Measurements from ENCODE around the gene GOLGA8N.
"Not testable (repeated sequence)": the region's sequence is repeated elsewhere in the genome, so short reads cannot be mapped to it uniquely, and the experiment has no call there.

Gene GOLGA8N

GRCh38 chr15:32593151-32593550, at the start of gene GOLGA8N:
TSS of gene GOLGA8N (plus strand) at chr15:32593456.
- H3K9ac ChIP-seq (ENCODE audit: low read depth, low read length), result not testable (repeated sequence)

GRCh38 chr15:32543456-32543855, 49.8 kb upstream of the GOLGA8N start:
- H3K4me1 ChIP-seq (ENCODE audit: control insufficient read depth, insufficient read depth, low read length); H3K4me3 ChIP-seq (ENCODE audit: low read depth, low read length); H3K9me3 ChIP-seq (ENCODE audit: control insufficient read depth, insufficient read depth, low read length); H3K9ac ChIP-seq (ENCODE audit: low read depth, low read length); H3K36me3 ChIP-seq (ENCODE audit: control insufficient read depth, insufficient read depth, low read length); H3K27me3 ChIP-seq (ENCODE audit: control insufficient read depth, insufficient read depth, low read length): not testable (repeated sequence)

More at GRCh38 chr15:32593151-32593550, at the start of gene GOLGA8N:
- not testable (repeated sequence) for H3K27me3 ChIP-seq (ENCODE audit: control insufficient read depth, insufficient read depth, low read length); H3K4me3 ChIP-seq (ENCODE audit: low read depth, low read length); H3K9me3 ChIP-seq (ENCODE audit: control insufficient read depth, insufficient read depth, low read length); H3K36me3 ChIP-seq (ENCODE audit: control insufficient read depth, insufficient read depth, low read length); H3K4me1 ChIP-seq (ENCODE audit: control insufficient read depth, insufficient read depth, low read length)

GRCh38 chr15:32545129-32545528, 48.1 kb upstream of the GOLGA8N start:
- not testable (repeated sequence) for H3K27me3 ChIP-seq (ENCODE audit: control insufficient read depth, insufficient read depth, low read length)

GRCh38 chr15:32554587-32554986, 38.7 kb upstream of the GOLGA8N start:
- H3K4me1 ChIP-seq (ENCODE audit: control insufficient read depth, insufficient read depth, low read length); H3K36me3 ChIP-seq (ENCODE audit: control insufficient read depth, insufficient read depth, low read length); H3K4me3 ChIP-seq (ENCODE audit: low read depth, low read length); H3K9ac ChIP-seq (ENCODE audit: low read depth, low read length); H3K27me3 ChIP-seq (ENCODE audit: control insufficient read depth, insufficient read depth, low read length); H3K9me3 ChIP-seq (ENCODE audit: control insufficient read depth, insufficient read depth, low read length): not testable (repeated sequence)

More at GRCh38 chr15:32545129-32545528, 48.1 kb upstream of the GOLGA8N start:
- H3K9ac ChIP-seq (ENCODE audit: low read depth, low read length); H3K4me3 ChIP-seq (ENCODE audit: low read depth, low read length); H3K9me3 ChIP-seq (ENCODE audit: control insufficient read depth, insufficient read depth, low read length); H3K36me3 ChIP-seq (ENCODE audit: control insufficient read depth, insufficient read depth, low read length); H3K4me1 ChIP-seq (ENCODE audit: control insufficient read depth, insufficient read depth, low read length): not testable (repeated sequence)

GRCh38 chr15:32562198-32562597, 31.1 kb upstream of the GOLGA8N start:
- not testable (repeated sequence) for H3K9me3 ChIP-seq (ENCODE audit: control insufficient read depth, insufficient read depth, low read length); H3K9ac ChIP-seq (ENCODE audit: low read depth, low read length); H3K4me3 ChIP-seq (ENCODE audit: low read depth, low read length); H3K36me3 ChIP-seq (ENCODE audit: control insufficient read depth, insufficient read depth, low read length); H3K4me1 ChIP-seq (ENCODE audit: control insufficient read depth, insufficient read depth, low read length); H3K27me3 ChIP-seq (ENCODE audit: control insufficient read depth, insufficient read depth, low read length)

GRCh38 chr15:32568988-32569387, 24.3 kb upstream of the GOLGA8N start:
- not testable (repeated sequence) for H3K9me3 ChIP-seq (ENCODE audit: control insufficient read depth, insufficient read depth, low read length); H3K4me1 ChIP-seq (ENCODE audit: control insufficient read depth, insufficient read depth, low read length); H3K4me3 ChIP-seq (ENCODE audit: low read depth, low read length); H3K36me3 ChIP-seq (ENCODE audit: control insufficient read depth, insufficient read depth, low read length); H3K27me3 ChIP-seq (ENCODE audit: control insufficient read depth, insufficient read depth, low read length); H3K9ac ChIP-seq (ENCODE audit: low read depth, low read length)

- H3K9me3 ChIP-seq (ENCODE audit: control insufficient read depth, insufficient read depth, low read length); H3K9ac ChIP-seq (ENCODE audit: low read depth, low read length): not testable (repeated sequence)
These were observed 14.8 kb upstream of the GOLGA8N start for GRCh38 chr15:32578482-32578881.

GRCh38 chr15:32585844-32586243, 7.4 kb upstream of the GOLGA8N start:
- H3K4me3 ChIP-seq (ENCODE audit: low read depth, low read length); H3K9me3 ChIP-seq (ENCODE audit: control insufficient read depth, insufficient read depth, low read length); H3K9ac ChIP-seq (ENCODE audit: low read depth, low read length); H3K36me3 ChIP-seq (ENCODE audit: control insufficient read depth, insufficient read depth, low read length); H3K4me1 ChIP-seq (ENCODE audit: control insufficient read depth, insufficient read depth, low read length); H3K27me3 ChIP-seq (ENCODE audit: control insufficient read depth, insufficient read depth, low read length): not testable (repeated sequence)

More at GRCh38 chr15:32578482-32578881, 14.8 kb upstream of the GOLGA8N start:
- H3K27me3 ChIP-seq (ENCODE audit: control insufficient read depth, insufficient read depth, low read length); H3K4me1 ChIP-seq (ENCODE audit: control insufficient read depth, insufficient read depth, low read length); H3K36me3 ChIP-seq (ENCODE audit: control insufficient read depth, insufficient read depth, low read length); H3K4me3 ChIP-seq (ENCODE audit: low read depth, low read length): not testable (repeated sequence)

GRCh38 chr15:32609518-32609917, 16.3 kb downstream of the GOLGA8N start:
- not testable (repeated sequence) for H3K36me3 ChIP-seq (ENCODE audit: control insufficient read depth, insufficient read depth, low read length); H3K4me3 ChIP-seq (ENCODE audit: low read depth, low read length); H3K27me3 ChIP-seq (ENCODE audit: control insufficient read depth, insufficient read depth, low read length); H3K4me1 ChIP-seq (ENCODE audit: control insufficient read depth, insufficient read depth, low read length); H3K9me3 ChIP-seq (ENCODE audit: control insufficient read depth, insufficient read depth, low read length); H3K9ac ChIP-seq (ENCODE audit: low read depth, low read length)

GRCh38 chr15:32610719-32611118, 17.5 kb downstream of the GOLGA8N start:
- H3K4me1 ChIP-seq (ENCODE audit: control insufficient read depth, insufficient read depth, low read length); H3K36me3 ChIP-seq (ENCODE audit: control insufficient read depth, insufficient read depth, low read length); H3K9me3 ChIP-seq (ENCODE audit: control insufficient read depth, insufficient read depth, low read length); H3K4me3 ChIP-seq (ENCODE audit: low read depth, low read length); H3K27me3 ChIP-seq (ENCODE audit: control insufficient read depth, insufficient read depth, low read length); H3K9ac ChIP-seq (ENCODE audit: low read depth, low read length): not testable (repeated sequence)

- H3K4me1 ChIP-seq (ENCODE audit: control insufficient read depth, insufficient read depth, low read length); H3K27me3 ChIP-seq (ENCODE audit: control insufficient read depth, insufficient read depth, low read length); H3K36me3 ChIP-seq (ENCODE audit: control insufficient read depth, insufficient read depth, low read length); H3K9me3 ChIP-seq (ENCODE audit: control insufficient read depth, insufficient read depth, low read length): not testable (repeated sequence)
- Histone ChIP-seq H3K9ac (ENCODE audit: low read depth, low read length) (peak overlapping the region; percentile 47), H3K4me3 (ENCODE audit: low read depth, low read length) (peak overlapping the region; percentile 62)
These were observed 21.4 kb downstream of the GOLGA8N start for GRCh38 chr15:32614712-32615050.

- H3K4me3 ChIP-seq (ENCODE audit: low read depth, low read length), result peak within 1 kb of the TSS; percentile 85
- not testable (repeated sequence) for H3K36me3 ChIP-seq (ENCODE audit: control insufficient read depth, insufficient read depth, low read length); H3K4me1 ChIP-seq (ENCODE audit: control insufficient read depth, insufficient read depth, low read length); H3K9me3 ChIP-seq (ENCODE audit: control insufficient read depth, insufficient read depth, low read length); H3K27me3 ChIP-seq (ENCODE audit: control insufficient read depth, insufficient read depth, low read length)
- H3K9ac ChIP-seq (ENCODE audit: low read depth, low read length), result peak within 1 kb of the TSS; percentile 70
These were observed 22.0 kb downstream of the GOLGA8N start, which contains the start of gene ARHGAP11A for GRCh38 chr15:32615051-32615870. TSS of gene ARHGAP11A (plus strand) at chr15:32615504. CDS start at chr15:32616212, 708 bp downstream.
